SK-N-SH (cell line): ENCODE measurements around the gene PMM2. TPM values are rescaled to one million over a fixed set of nuclear protein-coding genes. Genes with fewer than 3 reads are reported as not detected.

Experiments
- CTCF ChIA-PET: fragments of 300-600, 350-600 bp; formaldehyde crosslinking; extraction: SDS; loops from one replicate; lab custom pipeline; 2021; lab: Yijun Ruan, JAX
- POLR2A ChIA-PET: fragments of 350-600 bp; sonication (Branson Sonifier 250); formaldehyde crosslinking; extraction: SDS; loops from one replicate; lab custom pipeline; 2020; ENCODE audit warnings: antibody characterized with exemption, inconsistent platforms; lab: Yijun Ruan, JAX
- DNase-seq: peaks from one replicate; pipeline ENCODE4 v3.0.0; 2012
- H2AFZ ChIP-seq: fragments of 200-600 bp; sonication (generic); 2 replicates; pipeline ENCODE4 v1.8.1; 2016; ENCODE audit warnings: antibody characterized with exemption, mild to moderate bottlenecking, low read depth
- H3F3A ChIP-seq: fragments of 200-600 bp; sonication (generic); replicated peaks from 2 replicates; pipeline ENCODE3; 2016; ENCODE audit warnings: antibody characterized with exemption, mild to moderate bottlenecking; ENCODE audit not compliant: insufficient read depth
- H3K27ac ChIP-seq, 2 experiments: fragments of 200-500 bp in 1 of 2; fragments of 200-600 bp in 1 of 2; sonication (Bioruptor generic) in 1 of 2; sonication (generic), shearing (Covaris generic) in 1 of 2; 2 replicates each; pipeline versions ENCODE4 v1.5.1 to v1.6.1; 2014 to 2016; ENCODE audit warnings: low read depth in 2 of 2, inconsistent platforms in 1 of 2, low read length in 1 of 2, mild to moderate bottlenecking in 1 of 2, mixed read lengths in 1 of 2
- H3K27me3 ChIP-seq: fragments of 200-600 bp; sonication (generic), shearing (Covaris generic); 2 replicates; pipeline ENCODE4 v1.6.1; 2016; ENCODE audit warnings: mixed run types; ENCODE audit not compliant: insufficient read depth
- H3K36me3 ChIP-seq, 2 experiments: fragments of 200-500 bp in 1 of 2; fragments of 200-600 bp in 1 of 2; sonication (Bioruptor generic) in 1 of 2; sonication (generic) in 1 of 2; replicated peaks in 1 of 2; 2 replicates each; pipeline versions ENCODE3 to v1.5.1; 2014 to 2016; ENCODE audit warnings: low read length in 1 of 2, mild to moderate bottlenecking in 1 of 2; ENCODE audit not compliant: insufficient read depth in 2 of 2, control insufficient read depth in 1 of 2
- H3K4me1 ChIP-seq, 2 experiments: fragments of 200-500 bp in 1 of 2; fragments of 200-600 bp in 1 of 2; sonication (Bioruptor generic) in 1 of 2; sonication (generic), shearing (Covaris generic) in 1 of 2; 2 replicates each; pipeline versions ENCODE4 v1.5.1 to v1.6.1; 2014 to 2016; ENCODE audit warnings: low read depth in 1 of 2, low read length in 1 of 2, mixed run types in 1 of 2; ENCODE audit not compliant: insufficient read depth in 2 of 2, control insufficient read depth in 1 of 2
- H3K4me2 ChIP-seq: fragments of 200-600 bp; sonication (generic), shearing (Covaris generic); 2 replicates; pipeline ENCODE4 v1.6.1; 2017; ENCODE audit warnings: mixed run types
- H3K4me3 ChIP-seq, 2 experiments: fragments of 200-500 bp in 1 of 2; fragments of 200-600 bp in 1 of 2; sonication (Bioruptor generic) in 1 of 2; sonication (generic), shearing (Covaris generic) in 1 of 2; 2 replicates each; pipeline versions ENCODE4 v1.5.1 to v1.8.1; 2014 to 2016; ENCODE audit warnings: low read depth in 2 of 2, inconsistent platforms in 1 of 2, low read length in 1 of 2, mild to moderate bottlenecking in 1 of 2, mixed read lengths in 1 of 2, moderate library complexity in 1 of 2
- H3K79me2 ChIP-seq: fragments of 200-600 bp; sonication (generic); 2 replicates; pipeline ENCODE4 v1.8.1; 2017; ENCODE audit warnings: mild to moderate bottlenecking; ENCODE audit not compliant: insufficient read depth
- H3K9ac ChIP-seq: fragments of 200-600 bp; sonication (generic); 2 replicates; pipeline ENCODE4 v1.6.1; 2017; ENCODE audit warnings: mixed run types
- H3K9me2 ChIP-seq: fragments of 200-600 bp; sonication (generic); 2 replicates; pipeline ENCODE4 v1.6.1; 2017; ENCODE audit warnings: mixed run types
- H3K9me3 ChIP-seq: fragments of 200-600 bp; sonication (generic); 2 replicates; pipeline ENCODE4 v1.6.1; 2017; ENCODE audit warnings: mixed run types, mild to moderate bottlenecking, moderate library complexity
- H4K20me1 ChIP-seq: fragments of 200-600 bp; sonication (generic); 2 replicates; pipeline ENCODE4 v1.6.1; 2017; ENCODE audit warnings: mild to moderate bottlenecking, mixed run types; ENCODE audit not compliant: insufficient read depth
- CHD2 ChIP-seq: fragments of 150-350 bp; IDR thresholded peaks from 2 replicates; pipeline ENCODE4 v1.6.1; 2018; ENCODE audit warnings: low read length; ENCODE audit not compliant: partially characterized antibody
- CTCF ChIP-seq: fragments of 200-600 bp; sonication (generic); IDR thresholded peaks from 2 replicates; pipeline ENCODE4 v1.6.1; 2017; ENCODE audit warnings: antibody characterized with exemption, mild to moderate bottlenecking, moderate library complexity
- ELF1 ChIP-seq: IDR thresholded peaks from 2 replicates; pipeline ENCODE4 v1.4.0; 2012
- EP300 ChIP-seq, 2 experiments: IDR thresholded peaks; 2 replicates each; pipeline versions ENCODE4 v1.4.0 to v1.6.1; 2012; ENCODE audit warnings: borderline replicate concordance in 1 of 2, low read depth in 1 of 2, low read length in 1 of 2
- EZH2phosphoT487 ChIP-seq: fragments of 200-600 bp; sonication (generic); IDR thresholded peaks from 2 replicates; pipeline ENCODE4 v1.6.1; 2017; ENCODE audit warnings: low read depth, mixed run types, mild to moderate bottlenecking, antibody characterized with exemption, moderate library complexity, borderline replicate concordance
- FOSL2 ChIP-seq: IDR thresholded peaks from 2 replicates; pipeline ENCODE4 v1.4.0; 2012; ENCODE audit warnings: low read depth, mild to moderate bottlenecking, moderate library complexity, borderline replicate concordance
- GATA2 ChIP-seq: sonication (generic); formaldehyde crosslinking; IDR thresholded peaks from 2 replicates; pipeline ENCODE4 v1.5.0; 2020; ENCODE audit warnings: mild to moderate bottlenecking, missing genetic modification reagents
- JUND ChIP-seq: IDR thresholded peaks from 2 replicates; pipeline ENCODE4 v1.4.0; 2012
- NFIC ChIP-seq: IDR thresholded peaks from 2 replicates; pipeline ENCODE4 v1.4.0; 2012; ENCODE audit warnings: borderline replicate concordance
- NRF1 ChIP-seq: IDR thresholded peaks from 2 replicates; pipeline ENCODE4 v1.6.1; 2012; ENCODE audit warnings: low read depth, mild to moderate bottlenecking, low read length
- POLR2AphosphoS5 ChIP-seq: IDR thresholded peaks from 2 replicates; pipeline ENCODE4 v1.6.1; 2012; ENCODE audit warnings: low read depth, low read length
- RCOR1 ChIP-seq: fragments of 150-350 bp; IDR thresholded peaks from 2 replicates; pipeline ENCODE4 v1.6.1; 2017; ENCODE audit warnings: antibody characterized with exemption, low read length
- REST ChIP-seq: IDR thresholded peaks from 2 replicates; pipeline ENCODE4 v1.6.1; 2012; ENCODE audit warnings: mild to moderate bottlenecking, low read depth, low read length, moderate library complexity
- RFX5 ChIP-seq: IDR thresholded peaks from 2 replicates; pipeline ENCODE4 v1.6.1; 2012; ENCODE audit warnings: mild to moderate bottlenecking, improper control_type of control experiment, low read length
- RXRA ChIP-seq: IDR thresholded peaks from 2 replicates; pipeline ENCODE4 v1.4.0; 2012; ENCODE audit warnings: low read depth, mild to moderate bottlenecking, borderline replicate concordance
- SIN3A ChIP-seq: IDR thresholded peaks from 2 replicates; pipeline ENCODE4 v1.6.1; 2012; ENCODE audit warnings: low read depth, mild to moderate bottlenecking, low read length, moderate library complexity, borderline replicate concordance
- TEAD4 ChIP-seq: IDR thresholded peaks from 2 replicates; pipeline ENCODE4 v1.4.0; 2012; ENCODE audit warnings: mild to moderate bottlenecking, borderline replicate concordance; ENCODE audit not compliant: insufficient read depth
- ZBTB33 ChIP-seq: IDR thresholded peaks from 2 replicates; pipeline ENCODE4 v1.4.0; 2012; ENCODE audit warnings: low read depth, borderline replicate concordance
- WGBS: methylation state at CpG from one replicate; pipeline ENCODE4 v1.1.6; 2017; ENCODE audit warnings: low lambda C conversion rate; 5-methylcytosine and 5-hydroxymethylcytosine counted together
- polyA plus RNA-seq, 3 experiments: library from polyadenylated mRNA; depleted of rRNA; stranded (reverse); fragments of >200 nt; gene quantifications; 2 replicates each; pipeline ENCODE4 v1.2.3, GENCODE V29; 2012

The PMM2 gene
- polyA plus RNA-seq, 1 of the 3 experiments (the other 2 are of a cell fraction): 24.3 TPM

DNA sequence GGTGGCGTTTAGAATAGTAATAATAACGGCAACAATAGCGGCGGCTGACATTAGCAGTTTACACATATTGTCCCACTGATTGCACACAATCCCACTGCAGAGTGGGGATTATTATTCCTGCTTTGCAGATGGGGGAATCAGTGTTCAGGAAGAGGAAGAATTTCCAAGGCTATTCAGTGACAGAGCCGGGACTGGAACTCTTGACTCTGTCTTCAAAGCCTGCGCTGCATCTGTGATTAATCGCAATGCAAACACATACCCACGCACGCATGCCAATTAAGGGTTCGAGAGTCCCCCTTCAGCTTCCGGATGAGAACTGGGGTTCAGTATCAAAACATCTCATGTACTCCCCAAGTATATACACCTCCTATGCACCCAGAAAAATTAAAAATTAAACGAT lies 29.4 kb upstream of the PMM2 start:
- POLR2A ChIA-PET: no interaction called here
- no peaks in the 10 kb centered on the region for H4K20me1 ChIP-seq
- H3K4me3 ChIP-seq: no peak overlapping the region
- WGBS: 91% methylated on average over 12 of the region's 12 CpGs
- no peak for DNase-seq
- H3K36me3 ChIP-seq: no peaks in the 10 kb centered on the region
- H2AFZ ChIP-seq: no peak overlapping the region
- H3K79me2 ChIP-seq: no peaks in the 10 kb centered on the region
- H3K4me2 ChIP-seq: no peak overlapping the region
- no peak overlapping the region for H3K27ac ChIP-seq
- TF ChIP-seq RXRA (no peak), TEAD4 (no peak), ELF1 (no peak), EZH2phosphoT487 (no peak), RCOR1 (no peak), NRF1 (no peak), POLR2AphosphoS5 (no peak), ZBTB33 (no peak), JUND (no peak), CHD2 (no peak), RFX5 (no peak), REST (no peak), EP300 (IDR thresholded peaks at IDR 0.05; ENCODE audit: borderline replicate concordance in 1 of 2, low read depth in 1 of 2, low read length in 1 of 2) (no peak), GATA2 (no peak), CTCF (no peak), NFIC (no peak), SIN3A (no peak), FOSL2 (no peak)
- no peaks in the 10 kb centered on the region for H3K9me3 ChIP-seq
- CTCF ChIA-PET: no interaction called here
- H3K27me3 ChIP-seq: no peaks in the 10 kb centered on the region
- H3K4me1 ChIP-seq: peaks cover 0 to 3% of the 10 kb centered on the region in 2 experiments; a peak in 1 of 4 replicates
- no peak overlapping the region for H3K9ac ChIP-seq
- no peaks in the 10 kb centered on the region for H3K9me2 ChIP-seq
- no peaks in the 10 kb centered on the region for H3F3A ChIP-seq
